Right lobe of liver (tissue), 4 donors: ENCODE results near the gene TRAF4.

Experiments used
- CTCF ChIP-seq, 4 donors: fragments of 200-600 bp in 3 of 4; fragments of 450-650 bp in 1 of 4; IDR thresholded peaks; one replicate each; pipeline versions ENCODE4 v1.5.1 to v1.8.0; 2016 to 2022; ENCODE audit warnings: antibody characterized with exemption in 4 of 4, mild to moderate bottlenecking in 2 of 4
- POLR2A ChIP-seq: fragments of 450-650 bp; IDR thresholded peaks from one replicate; pipeline ENCODE4 v1.6.1; 2017; ENCODE audit warnings: antibody characterized with exemption, mild to moderate bottlenecking
- donor health status: DM: no; HTN: no; CAD: no.
- donor health status: DM: no; HTN: no; CAD: no.
- donor health status: DM: no; HTN: yes; CAD: no.

DNA sequence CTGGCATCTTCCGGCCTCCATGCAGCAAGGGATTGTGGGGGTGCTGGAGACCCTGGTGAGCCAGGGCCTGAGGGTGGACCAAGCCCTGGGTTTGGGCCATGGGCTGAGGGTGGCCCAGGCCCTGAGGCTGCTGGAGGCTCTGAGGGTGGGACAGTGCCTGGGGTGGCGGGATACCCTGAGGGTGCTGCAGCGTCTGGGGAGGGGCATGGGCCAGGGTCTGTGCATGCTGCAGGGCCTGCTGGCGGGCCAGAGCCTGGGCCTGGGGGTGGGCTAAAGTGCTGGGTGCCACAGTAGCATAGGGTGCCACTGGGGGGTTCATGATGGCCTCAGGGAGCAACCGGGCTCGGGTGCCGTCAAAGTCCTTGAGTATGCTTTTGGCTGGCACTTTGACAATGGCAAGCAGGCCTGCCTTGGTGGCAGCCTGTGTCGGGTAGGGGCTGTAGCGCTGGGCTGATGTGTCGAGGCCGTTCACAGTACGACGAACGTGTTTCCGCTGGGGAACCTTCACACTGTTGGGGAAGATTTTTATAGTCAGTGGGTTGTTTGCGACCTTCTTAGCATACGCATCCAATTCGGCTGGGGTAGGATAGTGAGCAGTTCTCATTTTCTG lies 15.6 kb downstream of the TRAF4 start:
- no peak for TF ChIP-seq CTCF (IDR thresholded peaks at IDR 0.05)
- no peak for TF ChIP-seq POLR2A
